ENCODE results near the gene OOEP.
A peak's percentile ranks its signal among the peaks of the same experiment; 100 is the strongest.

Gene OOEP

GRCh38 chr6:73400656-73401055 lies 31.0 kb upstream of the OOEP start:
- TF ChIP-seq FOXM1 (IDR thresholded peaks at IDR 0.05; ENCODE audit: borderline replicate concordance, low read depth): no peak
- TF ChIP-seq YY1 (IDR thresholded peaks at IDR 0.05; ENCODE audit: low read depth): no peak
- no peak for TF ChIP-seq TEAD4 (IDR thresholded peaks at IDR 0.05)
- no peak for TF ChIP-seq EP300 (IDR thresholded peaks at IDR 0.05; ENCODE audit: borderline replicate concordance)
- TF ChIP-seq CEBPB (IDR thresholded peaks at IDR 0.05): no peak
- TF ChIP-seq MAX (IDR thresholded peaks at IDR 0.05): no peak
- no peak for TF ChIP-seq USF1 (IDR thresholded peaks at IDR 0.05)
- TF ChIP-seq ZBTB7A (IDR thresholded peaks at IDR 0.05; ENCODE audit: low read depth): no peak
- TF ChIP-seq RAD21 (IDR thresholded peaks at IDR 0.05; ENCODE audit: low read depth): no peak
- TF ChIP-seq CREB1 (IDR thresholded peaks at IDR 0.05; ENCODE audit: low read depth): no peak
- TF ChIP-seq TAF1 (IDR thresholded peaks at IDR 0.05; ENCODE audit: low read depth): no peak
- no peak for TF ChIP-seq EGR1 (IDR thresholded peaks at IDR 0.05)
- TF ChIP-seq REST (IDR thresholded peaks at IDR 0.05; ENCODE audit: low read depth): no peak

GRCh38 chr6:73395875-73396274 lies 26.2 kb upstream of the OOEP start:
- TF ChIP-seq REST (IDR thresholded peaks at IDR 0.05; ENCODE audit: low read depth) (no peak), TCF12 (IDR thresholded peaks at IDR 0.05; ENCODE audit: low read depth) (no peak), CEBPB (IDR thresholded peaks at IDR 0.05) (no peak), YY1 (IDR thresholded peaks at IDR 0.05; ENCODE audit: low read depth) (no peak), ZBTB7A (IDR thresholded peaks at IDR 0.05; ENCODE audit: low read depth) (no peak), TAF1 (IDR thresholded peaks at IDR 0.05; ENCODE audit: low read depth) (no peak), EGR1 (IDR thresholded peaks at IDR 0.05) (no peak), NFIC (IDR thresholded peaks at IDR 0.05) (no peak), FOXM1 (IDR thresholded peaks at IDR 0.05; ENCODE audit: borderline replicate concordance, low read depth) (no peak), CREB1 (IDR thresholded peaks at IDR 0.05; ENCODE audit: low read depth) (no peak), USF1 (IDR thresholded peaks at IDR 0.05) (no peak), TEAD4 (IDR thresholded peaks at IDR 0.05) (no peak), RAD21 (IDR thresholded peaks at IDR 0.05; ENCODE audit: low read depth) (no peak), MAX (IDR thresholded peaks at IDR 0.05) (no peak), EP300 (IDR thresholded peaks at IDR 0.05; ENCODE audit: borderline replicate concordance) (no peak)

- TF ChIP-seq RAD21 (IDR thresholded peaks at IDR 0.05; ENCODE audit: low read depth) (no peak), FOXM1 (IDR thresholded peaks at IDR 0.05; ENCODE audit: borderline replicate concordance, low read depth) (no peak), NFIC (IDR thresholded peaks at IDR 0.05) (no peak), TEAD4 (IDR thresholded peaks at IDR 0.05) (0 out of 2 replicates have a peak, but pooled peaks have one; percentile 7), EGR1 (IDR thresholded peaks at IDR 0.05) (peak; percentile 74), TCF12 (IDR thresholded peaks at IDR 0.05; ENCODE audit: low read depth) (no peak; the same call in 1 of the 2 replicates), EP300 (IDR thresholded peaks at IDR 0.05; ENCODE audit: borderline replicate concordance) (no peak), CREB1 (IDR thresholded peaks at IDR 0.05; ENCODE audit: low read depth) (peak; percentile 41; the same call in 1 of the 2 replicates), YY1 (IDR thresholded peaks at IDR 0.05; ENCODE audit: low read depth) (no peak), REST (IDR thresholded peaks at IDR 0.05; ENCODE audit: low read depth) (no peak), MAX (IDR thresholded peaks at IDR 0.05) (peak; percentile 95), USF1 (IDR thresholded peaks at IDR 0.05) (peak; percentile 88), TAF1 (IDR thresholded peaks at IDR 0.05; ENCODE audit: low read depth) (0 out of 2 replicates have a peak, but pooled peaks have one; percentile 31), ZBTB7A (IDR thresholded peaks at IDR 0.05; ENCODE audit: low read depth) (no peak), CEBPB (IDR thresholded peaks at IDR 0.05) (no peak)
Observed at GRCh38 chr6:73394577-73395354, 25.1 kb upstream of the OOEP start, which contains the start of gene DDX43. DDX43 (plus strand) TSS chr6:73394828; CDS start chr6:73394906, 78 bp downstream.

All from Ishikawa (cell line).